H9 (cell line): ENCODE measurements around the gene ANKRD13B. TPM values are rescaled to one million over a fixed set of nuclear protein-coding genes. Genes with fewer than 3 reads are reported as not detected.
A peak's percentile ranks its signal among the peaks of the same experiment; 100 is the strongest.

Experiments used
- DNase-seq: peaks from one replicate; pipeline ENCODE4 v3.0.0-alpha.2; 2017
- H2AFZ ChIP-seq: one replicate; pipeline ENCODE4 v1.6.1; 2013; ENCODE audit warnings: mild to moderate bottlenecking, low read length, control low read depth, moderate library complexity
- H2AK5ac ChIP-seq: 2 replicates; pipeline ENCODE4 v1.6.1; 2013; ENCODE audit warnings: low read length, control low read depth, mixed read lengths; ENCODE audit not compliant: insufficient read length
- H2BK120ac ChIP-seq: one replicate; pipeline ENCODE4 v1.6.1; 2013; ENCODE audit warnings: low read depth, mild to moderate bottlenecking, low read length, control low read depth, inconsistent platforms; ENCODE audit not compliant: poor library complexity, severe bottlenecking
- H2BK12ac ChIP-seq: 2 replicates; pipeline ENCODE4 v1.6.1; 2013; ENCODE audit warnings: low read length, control low read depth, mixed read lengths, low read depth; ENCODE audit not compliant: insufficient read length
- H2BK15ac ChIP-seq: 2 replicates; pipeline ENCODE4 v1.6.1; 2013; ENCODE audit warnings: low read depth, low read length, control low read depth
- H2BK20ac ChIP-seq: one replicate; pipeline ENCODE4 v1.6.1; 2013; ENCODE audit warnings: low read depth, mild to moderate bottlenecking, low read length, control low read depth, inconsistent platforms; ENCODE audit not compliant: poor library complexity, severe bottlenecking
- H2BK5ac ChIP-seq: 2 replicates; pipeline ENCODE4 v1.6.1; 2013; ENCODE audit warnings: low read length, control low read depth, mixed read lengths; ENCODE audit not compliant: insufficient read length
- H3K14ac ChIP-seq: 2 replicates; pipeline ENCODE4 v1.6.1; 2013; ENCODE audit warnings: low read length, control low read depth; ENCODE audit not compliant: insufficient read depth
- H3K18ac ChIP-seq: 2 replicates; pipeline ENCODE4 v1.6.1; 2013; ENCODE audit warnings: low read depth, mild to moderate bottlenecking, mixed read lengths, low read length, control low read depth; ENCODE audit not compliant: insufficient read length
- H3K23ac ChIP-seq: 2 replicates; pipeline ENCODE4 v1.6.1; 2013; ENCODE audit warnings: low read length, control low read depth, mixed read lengths, low read depth; ENCODE audit not compliant: insufficient read length
- H3K23me2 ChIP-seq: 2 replicates; pipeline ENCODE4 v1.6.1; 2013; ENCODE audit warnings: low read depth, mild to moderate bottlenecking, mixed read lengths, low read length, control low read depth; ENCODE audit not compliant: insufficient read length, poor library complexity, severe bottlenecking
- H3K27ac ChIP-seq: 2 replicates; pipeline ENCODE4 v1.5.1; 2013; ENCODE audit warnings: low read length, control low read depth, mixed read lengths, low read depth; ENCODE audit not compliant: insufficient read length
- H3K27me3 ChIP-seq: 2 replicates; pipeline ENCODE4 v1.6.1; 2013; ENCODE audit warnings: low read length, control low read depth, inconsistent platforms; ENCODE audit not compliant: insufficient read depth
- H3K4ac ChIP-seq: 2 replicates; pipeline ENCODE4 v1.6.1; 2013; ENCODE audit warnings: low read depth, mild to moderate bottlenecking, control low read depth, inconsistent platforms, low read length, moderate library complexity
- H3K4me1 ChIP-seq: 2 replicates; pipeline ENCODE4 v1.6.1; 2013; ENCODE audit warnings: low read length, control low read depth, inconsistent platforms; ENCODE audit not compliant: insufficient read depth
- H3K4me2 ChIP-seq: 2 replicates; pipeline ENCODE4 v1.6.1; 2013; ENCODE audit warnings: low read length, control low read depth, mixed read lengths; ENCODE audit not compliant: insufficient read length, insufficient read depth
- H3K56ac ChIP-seq: 2 replicates; pipeline ENCODE4 v1.6.1; 2013; ENCODE audit warnings: low read depth, mild to moderate bottlenecking, mixed read lengths, low read length, control low read depth; ENCODE audit not compliant: insufficient read length
- H3K79me1 ChIP-seq: 2 replicates; pipeline ENCODE4 v1.6.1; 2013; ENCODE audit warnings: low read depth, mild to moderate bottlenecking, moderate library complexity, low read length, control low read depth, inconsistent platforms; ENCODE audit not compliant: insufficient read depth, poor library complexity, severe bottlenecking
- H3K79me2 ChIP-seq: 2 replicates; pipeline ENCODE4 v1.6.1; 2013; ENCODE audit warnings: low read length, control low read depth, inconsistent platforms; ENCODE audit not compliant: insufficient read depth
- H3K9ac ChIP-seq: 2 replicates; pipeline ENCODE4 v1.6.1; 2013; ENCODE audit warnings: low read length, control low read depth, mixed read lengths; ENCODE audit not compliant: insufficient read length; ENCODE audit errors: extremely low read depth
- H3K9me3 ChIP-seq: one replicate; pipeline ENCODE4 v1.6.1; 2013; ENCODE audit warnings: low read depth, low read length, inconsistent platforms; ENCODE audit not compliant: control insufficient read depth
- H3T11ph ChIP-seq: one replicate; pipeline ENCODE4 v1.6.1; 2013; ENCODE audit warnings: mild to moderate bottlenecking, low read length, control low read depth, inconsistent platforms
- H4K20me1 ChIP-seq: one replicate; pipeline ENCODE4 v1.6.1; 2013; ENCODE audit not compliant: control insufficient read depth, insufficient read length, insufficient read depth
- H4K5ac ChIP-seq: 2 replicates; pipeline ENCODE4 v1.6.1; 2013; ENCODE audit warnings: low read depth, mild to moderate bottlenecking, mixed read lengths, low read length, control low read depth; ENCODE audit not compliant: insufficient read length
- H4K8ac ChIP-seq: replicated peaks from 2 replicates; pipeline ENCODE4 v1.6.1; 2013; ENCODE audit warnings: low read length, control low read depth, mixed read lengths, low read depth; ENCODE audit not compliant: insufficient read length
- H4K91ac ChIP-seq: 2 replicates; pipeline ENCODE4 v1.6.1; 2013; ENCODE audit warnings: low read depth, mild to moderate bottlenecking, moderate library complexity, mixed read lengths, low read length, control low read depth; ENCODE audit not compliant: insufficient read length
- H3K27ac Mint-ChIP-seq, 3 experiments: 2 replicates in 2 of 3; 3 replicates in 1 of 3; pipeline ENCODE4 v1.8.0; 2020 to 2021; ENCODE audit warnings: mixed read lengths in 3 of 3, mild to moderate bottlenecking in 1 of 3, moderate library complexity in 1 of 3
- H3K27me3 Mint-ChIP-seq: 2 replicates; pipeline ENCODE4 v1.8.0; 2021; ENCODE audit warnings: low read depth, mild to moderate bottlenecking, moderate library complexity, mixed read lengths
- H3K36me3 Mint-ChIP-seq, 3 experiments: 2 replicates in 2 of 3; 3 replicates in 1 of 3; pipeline ENCODE4 v1.8.0; 2020 to 2021; ENCODE audit warnings: low read depth in 3 of 3, mixed read lengths in 3 of 3; ENCODE audit not compliant: insufficient read depth in 1 of 3
- H3K4me1 Mint-ChIP-seq, 2 experiments: 2 replicates each; pipeline ENCODE4 v1.8.0; 2020; ENCODE audit warnings: mixed read lengths in 2 of 2
- H3K4me3 Mint-ChIP-seq, 2 experiments: 2 replicates in 1 of 2; 3 replicates in 1 of 2; pipeline ENCODE4 v1.8.0; 2020 to 2021; ENCODE audit warnings: mild to moderate bottlenecking in 2 of 2, mixed read lengths in 2 of 2, moderate library complexity in 1 of 2
- H3K9me3 Mint-ChIP-seq, 2 experiments: 2 replicates in 1 of 2; 3 replicates in 1 of 2; pipeline ENCODE4 v1.8.0; 2020; ENCODE audit warnings: mild to moderate bottlenecking in 2 of 2, mixed read lengths in 2 of 2, moderate library complexity in 1 of 2
- WGBS: extraction: QIAGEN DNeasy Blood & Tissue Kit; methylation state at CpG from one replicate; pipeline ENCODE4 v1.1.7; 2013; ENCODE audit warnings: missing lambda C conversion rate, low lambda C conversion rate, mixed read lengths; ENCODE audit not compliant: insufficient read length; ENCODE audit errors: extremely low coverage; 5-methylcytosine and 5-hydroxymethylcytosine counted together
- total RNA-seq: library from RNA; stranded (reverse); gene quantifications from 2 replicates; pipeline ENCODE4 v1.2.1, GENCODE V29; 2021
- TF ChIP-seq, protein P1 (sequence below): fragments of 200-600 bp; sonication (generic); conservative IDR thresholded peaks from 3 replicates; pipeline ENCODE4 v1.8.0; 2021; ENCODE audit warnings: antibody characterized with exemption, mild to moderate bottlenecking

The ANKRD13B gene
- total RNA-seq, 1 experiment from 2014 or later = 24.2 TPM

DNA sequence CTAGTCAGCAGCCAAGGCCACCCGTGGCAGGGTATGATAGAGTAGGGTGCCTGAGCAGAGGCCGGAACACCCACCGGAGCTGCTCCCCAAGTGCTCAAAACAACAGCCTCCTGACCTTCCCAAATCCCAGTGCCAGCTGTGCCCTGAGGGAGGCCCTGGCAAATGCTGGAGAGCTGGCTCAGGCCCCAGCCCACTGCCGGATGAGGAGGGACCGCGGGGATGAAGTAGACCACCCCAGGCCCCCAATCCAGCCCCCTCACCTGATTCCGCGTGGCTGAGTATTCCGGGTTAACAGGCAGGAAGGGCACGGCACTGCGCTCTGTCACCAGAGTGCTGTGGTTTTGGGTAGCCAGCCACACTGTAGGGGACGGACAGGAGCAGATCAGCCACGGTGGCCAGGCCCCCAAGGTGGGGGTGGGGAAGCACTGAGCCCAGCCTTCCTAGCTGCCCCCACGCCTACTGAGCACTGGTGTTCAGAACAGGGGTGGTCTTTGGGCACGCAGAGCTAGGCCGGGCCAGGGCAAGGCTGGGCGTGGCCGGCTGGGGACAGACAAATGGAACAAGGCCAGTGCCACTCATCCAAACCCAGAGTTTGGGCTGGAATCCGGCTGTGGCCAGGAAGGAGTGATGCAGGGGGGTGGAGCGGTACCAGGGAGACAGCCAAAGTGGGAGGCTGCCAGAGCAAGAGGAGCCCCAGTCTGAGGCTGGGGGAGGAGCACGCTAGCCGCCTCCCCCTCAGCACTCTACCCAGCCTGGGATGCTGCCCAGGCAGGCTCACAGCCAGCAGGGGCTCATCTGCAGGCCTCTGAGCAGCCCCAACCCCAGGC, 15.3 kb upstream of the ANKRD13B start:
- Histone ChIP-seq H2BK15ac (no peak overlapping the region), H3T11ph (no peak overlapping the region), H4K5ac (no peak overlapping the region), H3K27ac (no peak overlapping the region), H3K4me2 (no peak overlapping the region), H2AFZ (no peak overlapping the region), H3K23ac (no peak overlapping the region), H3K23me2 (no peaks in the 10 kb centered on the region), H3K79me2 (no peaks in the 10 kb centered on the region), H3K9me3 (no peaks in the 10 kb centered on the region), H2BK5ac (no peak overlapping the region), H3K27me3 (no peaks in the 10 kb centered on the region), H2BK12ac (no peak overlapping the region), H3K14ac (no peak overlapping the region), H3K9ac (no peak overlapping the region), H4K8ac (no peak overlapping the region), H4K20me1 (peaks cover 2% of the 10 kb centered on the region), H3K4me1 (no peaks in the 10 kb centered on the region), H3K4ac (no peak overlapping the region), H3K79me1 (no peaks in the 10 kb centered on the region), H4K91ac (no peak overlapping the region), H3K18ac (no peak overlapping the region), H2AK5ac (no peak overlapping the region), H2BK20ac (no peak overlapping the region), H2BK120ac (no peak overlapping the region), H3K56ac (no peak overlapping the region)
- H3K36me3 Mint-ChIP-seq = peaks cover 22 to 70% (median 56%) of the 10 kb centered on the region in 3 experiments
- peaks cover 2 to 13% of the 10 kb centered on the region in 2 experiments for H3K4me1 Mint-ChIP-seq
- TF ChIP-seq, protein P1, sequence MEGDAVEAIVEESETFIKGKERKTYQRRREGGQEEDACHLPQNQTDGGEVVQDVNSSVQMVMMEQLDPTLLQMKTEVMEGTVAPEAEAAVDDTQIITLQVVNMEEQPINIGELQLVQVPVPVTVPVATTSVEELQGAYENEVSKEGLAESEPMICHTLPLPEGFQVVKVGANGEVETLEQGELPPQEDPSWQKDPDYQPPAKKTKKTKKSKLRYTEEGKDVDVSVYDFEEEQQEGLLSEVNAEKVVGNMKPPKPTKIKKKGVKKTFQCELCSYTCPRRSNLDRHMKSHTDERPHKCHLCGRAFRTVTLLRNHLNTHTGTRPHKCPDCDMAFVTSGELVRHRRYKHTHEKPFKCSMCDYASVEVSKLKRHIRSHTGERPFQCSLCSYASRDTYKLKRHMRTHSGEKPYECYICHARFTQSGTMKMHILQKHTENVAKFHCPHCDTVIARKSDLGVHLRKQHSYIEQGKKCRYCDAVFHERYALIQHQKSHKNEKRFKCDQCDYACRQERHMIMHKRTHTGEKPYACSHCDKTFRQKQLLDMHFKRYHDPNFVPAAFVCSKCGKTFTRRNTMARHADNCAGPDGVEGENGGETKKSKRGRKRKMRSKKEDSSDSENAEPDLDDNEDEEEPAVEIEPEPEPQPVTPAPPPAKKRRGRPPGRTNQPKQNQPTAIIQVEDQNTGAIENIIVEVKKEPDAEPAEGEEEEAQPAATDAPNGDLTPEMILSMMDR = no peak
- whole genome bisulfite sequencing = no CpG with 5 or more reads among the region's 22 CpGs
- H3K27me3 Mint-ChIP-seq = no peaks in the 10 kb centered on the region
- no peaks in the 10 kb centered on the region for H3K9me3 Mint-ChIP-seq
- 0 out of 7 replicates have a peak overlapping the region, but pooled peaks of 1 of the 3 experiments have one; percentile 23 for H3K27ac Mint-ChIP-seq
- H3K4me3 Mint-ChIP-seq = no peak overlapping the region
- no peak for DNase-seq
